GM04503 (cell line): ENCODE data around the gene ILDR1.
"Not testable (repeated sequence)": the region's sequence is repeated elsewhere in the genome, so short reads cannot be mapped to it uniquely, and the experiment has no call there.

Experiments
- DNase-seq: peaks from one replicate; pipeline ENCODE4 v3.0.0-alpha.2; 2012; ENCODE audit warnings: low read depth

ILDR1 gene

DNA sequence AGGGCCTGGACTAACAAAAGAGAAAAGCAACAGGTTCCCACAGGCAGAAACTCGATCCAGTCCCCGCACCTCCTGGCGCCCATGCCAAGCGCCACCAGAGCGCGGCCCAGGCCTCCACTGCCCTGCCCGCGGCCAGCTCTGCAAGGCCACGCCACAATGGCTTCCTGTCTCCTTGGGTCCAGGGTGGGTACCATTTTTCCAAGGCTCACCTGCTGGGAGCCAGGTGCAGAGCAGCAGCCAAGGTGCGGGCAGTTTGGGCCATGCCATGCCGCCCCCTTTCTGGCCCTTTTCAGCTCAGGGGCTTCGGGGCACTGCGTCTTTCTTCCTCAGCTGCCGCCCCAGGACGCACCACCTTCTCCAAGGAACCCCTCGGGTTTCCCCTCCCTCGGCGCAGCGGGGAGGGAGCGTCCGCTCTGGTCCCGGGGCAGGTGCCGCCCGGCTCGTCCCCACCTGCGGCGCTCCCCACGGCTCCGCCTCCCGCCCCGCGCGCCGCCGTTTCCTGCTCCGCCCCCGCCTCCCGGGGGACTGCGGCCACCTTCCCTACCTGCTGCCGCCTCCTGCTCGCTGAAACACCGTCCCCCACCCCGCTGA, at the start of gene ILDR1:
TSS of gene ILDR1 (minus strand) at position 437 of the 591 bp plus-strand sequence. CDS start at position 267, 170 bp downstream.
- no peak for DNase-seq

DNA sequence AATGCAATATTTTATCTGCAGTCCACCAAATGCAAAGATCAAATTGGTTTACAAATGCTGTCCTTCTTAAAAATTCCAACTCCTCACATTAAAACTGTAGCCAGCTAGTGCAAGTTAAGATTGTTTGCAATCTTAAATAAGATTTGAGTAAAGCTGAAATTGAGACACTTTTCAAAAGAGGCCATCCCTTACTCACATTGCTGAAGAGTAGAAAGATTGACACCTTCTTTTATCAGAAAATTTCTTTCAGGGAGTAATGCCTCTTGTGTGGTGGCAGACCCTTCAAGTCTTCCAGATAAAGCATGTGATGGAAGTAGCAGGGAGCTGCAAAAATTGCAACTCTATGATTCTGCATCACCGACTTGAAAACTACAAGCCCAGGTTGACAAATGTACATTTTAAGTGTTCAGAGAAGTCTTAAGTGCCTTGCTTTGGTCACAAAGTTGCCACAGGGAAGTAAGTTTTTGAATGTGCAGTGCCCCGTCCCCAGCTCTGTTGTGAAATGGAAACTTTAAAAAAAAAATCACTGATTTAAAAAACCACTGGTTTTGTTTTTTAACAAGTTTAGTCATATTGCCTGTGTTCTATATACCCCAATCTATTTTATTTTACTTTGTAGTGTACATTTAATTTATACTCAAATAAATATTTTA, 45.7 kb upstream of the ILDR1 start:
- DNase-seq = no peak

- no peak for DNase-seq
Observed at GRCh38 chr3:122067214-122067550, 45.1 kb upstream of the ILDR1 start.

GRCh38 chr3:122066331-122067213, 44.5 kb upstream of the ILDR1 start:
- DNase-seq = no peak

DNA sequence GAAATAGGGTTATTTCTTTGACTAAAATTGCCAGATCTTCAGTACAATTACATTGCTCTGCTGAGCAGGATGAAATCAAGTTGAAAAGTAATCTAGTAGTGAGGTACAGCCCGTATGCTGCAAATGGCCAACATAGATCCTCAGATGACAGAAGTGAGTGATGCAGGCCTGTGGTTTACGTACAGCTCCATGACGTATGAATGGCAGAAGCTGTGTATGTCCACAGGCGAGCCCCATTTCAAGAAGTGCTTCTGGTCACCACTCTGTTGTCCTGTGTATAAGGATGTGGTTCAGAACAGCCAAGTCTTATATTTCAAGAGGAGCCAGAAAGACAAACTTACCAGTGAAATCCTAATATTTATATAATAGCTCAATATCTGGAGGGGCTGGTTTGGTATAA, 42.3 kb upstream of the ILDR1 start:
- no peak for DNase-seq

DNA sequence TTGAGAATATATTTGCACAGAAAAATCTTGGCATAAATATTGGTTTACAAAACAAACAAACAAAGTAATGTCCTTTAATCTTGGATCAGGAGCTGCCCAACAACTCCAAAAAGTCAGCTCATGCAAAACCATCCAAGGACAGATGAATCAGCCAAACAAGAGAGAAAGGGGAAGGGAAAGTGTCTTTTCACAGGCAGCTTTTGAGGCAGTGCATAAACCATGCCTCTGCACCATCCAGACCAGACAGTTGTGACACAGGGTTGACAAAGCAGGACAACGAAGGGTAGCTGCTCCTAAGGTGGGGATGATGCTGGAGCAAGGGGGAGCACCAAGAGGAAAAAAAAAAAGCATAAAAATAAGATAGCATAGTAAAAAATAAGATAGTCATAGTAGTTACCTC, 41.9 kb upstream of the ILDR1 start:
- DNase-seq = no peak

GRCh38 chr3:122060040-122060698, 38.1 kb upstream of the ILDR1 start:
- no peak for DNase-seq

DNA sequence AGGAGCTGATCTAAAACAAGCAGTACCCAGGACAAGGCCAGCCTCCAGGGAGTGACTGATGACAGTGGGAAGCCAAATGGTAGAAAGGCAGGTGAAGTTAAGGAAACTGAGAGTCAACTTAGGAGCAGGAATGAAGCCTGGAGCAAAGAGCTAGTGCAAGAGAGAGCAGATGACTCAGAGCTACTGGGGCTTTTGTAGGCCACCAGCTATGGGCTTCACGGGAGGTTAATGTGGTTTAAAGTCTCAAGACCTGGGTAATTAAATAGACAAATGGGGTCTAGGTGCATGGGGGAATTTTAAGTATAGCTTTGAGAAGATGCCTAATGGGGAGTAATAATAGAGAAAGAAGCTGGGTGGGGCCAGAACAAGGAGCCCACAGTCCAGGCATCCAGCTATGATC, 36.2 kb upstream of the ILDR1 start:
- no peak for DNase-seq

GRCh38 chr3:122057671-122058070, 35.6 kb upstream of the ILDR1 start:
- DNase-seq = no peak

DNA sequence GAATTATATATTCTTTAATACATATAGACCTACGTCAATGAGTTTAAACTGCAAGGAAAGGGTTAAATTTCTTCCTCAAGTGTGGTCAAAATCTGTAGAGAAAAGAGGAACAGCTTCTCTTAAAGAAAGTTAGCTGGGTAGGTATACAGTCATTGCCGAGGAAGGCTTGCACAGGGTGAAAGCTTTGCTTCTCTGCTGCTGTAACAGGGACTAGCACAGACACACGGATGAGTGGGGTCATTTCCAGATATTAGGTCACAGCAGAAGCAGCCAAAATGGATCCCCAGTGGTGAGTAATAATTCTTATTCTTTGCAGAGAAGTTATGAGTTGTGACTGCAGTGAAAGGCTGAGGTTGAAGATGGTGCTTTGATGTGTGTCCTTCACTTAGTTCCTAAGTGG, 33.2 kb upstream of the ILDR1 start, which contains the start of gene CD86:
TSS of gene CD86 (plus strand) at position 148 of the 400 bp plus-strand sequence. CDS start at position 276, 128 bp downstream.
- no peak for DNase-seq

- DNase-seq = no peak
Observed at GRCh38 chr3:122052968-122053367, 30.9 kb upstream of the ILDR1 start.

DNA sequence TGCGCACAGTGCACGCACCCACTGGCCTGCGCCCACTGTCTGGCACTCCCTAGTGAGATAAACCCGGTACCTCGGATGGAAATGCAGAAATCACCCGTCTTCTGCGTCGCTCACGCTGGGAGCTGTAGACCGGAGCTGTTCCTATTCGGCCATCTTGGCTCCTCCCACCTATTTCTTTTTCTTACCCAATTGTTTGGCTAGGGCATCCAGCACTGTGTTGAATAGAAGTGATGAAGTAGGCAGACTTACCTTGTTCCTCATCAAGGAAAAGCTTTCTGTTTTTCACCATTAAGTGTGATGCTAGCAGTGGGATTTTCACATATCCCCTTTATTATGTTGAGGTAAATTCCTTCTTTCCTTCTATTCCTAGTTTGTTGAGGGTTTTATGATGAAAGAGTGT, 25.7 kb upstream of the ILDR1 start:
- DNase-seq = not testable (repeated sequence)

DNA sequence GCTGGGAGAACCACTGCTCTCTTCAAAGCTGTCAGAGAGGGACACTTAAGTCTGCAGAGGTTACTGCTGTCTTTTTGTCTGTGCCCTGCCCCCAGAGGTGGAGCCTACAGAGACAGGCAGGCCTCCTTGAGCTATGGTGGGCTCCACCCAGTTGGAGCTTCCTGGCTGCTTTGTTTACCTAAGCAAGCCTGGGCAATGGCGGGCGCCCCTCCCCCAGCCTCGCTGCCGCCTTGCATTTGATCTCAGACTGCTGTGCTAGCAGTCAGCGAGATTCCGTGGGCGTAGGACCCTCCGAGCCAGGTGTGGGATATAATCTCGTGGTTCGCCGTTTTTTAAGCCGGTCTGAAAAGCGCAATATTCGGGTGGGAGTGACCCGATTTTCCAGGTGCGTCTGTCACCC, 25.2 kb upstream of the ILDR1 start:
- DNase-seq = not testable (repeated sequence)

- DNase-seq = no peak
Observed at GRCh38 chr3:122033023-122033422, 11.0 kb upstream of the ILDR1 start.

- no peak for DNase-seq
Observed at GRCh38 chr3:122032531-122032930, 10.5 kb upstream of the ILDR1 start.

DNA sequence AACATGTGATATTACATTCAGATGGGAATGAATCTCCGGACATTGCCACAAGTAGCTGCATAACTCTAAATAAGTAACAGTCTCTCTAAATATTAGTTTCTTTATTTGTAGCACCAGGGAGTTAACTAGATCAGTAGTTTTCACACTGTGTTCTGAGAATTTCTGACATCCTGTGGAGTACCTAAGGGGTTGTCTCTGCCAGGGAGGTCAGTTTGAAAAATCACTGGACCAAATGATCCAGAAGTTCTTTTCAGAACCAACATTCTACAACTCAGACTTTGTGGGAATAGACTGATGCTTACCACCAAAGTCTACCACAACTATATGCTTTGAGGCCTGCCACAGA, 9.0 kb upstream of the ILDR1 start:
- no peak for DNase-seq

DNA sequence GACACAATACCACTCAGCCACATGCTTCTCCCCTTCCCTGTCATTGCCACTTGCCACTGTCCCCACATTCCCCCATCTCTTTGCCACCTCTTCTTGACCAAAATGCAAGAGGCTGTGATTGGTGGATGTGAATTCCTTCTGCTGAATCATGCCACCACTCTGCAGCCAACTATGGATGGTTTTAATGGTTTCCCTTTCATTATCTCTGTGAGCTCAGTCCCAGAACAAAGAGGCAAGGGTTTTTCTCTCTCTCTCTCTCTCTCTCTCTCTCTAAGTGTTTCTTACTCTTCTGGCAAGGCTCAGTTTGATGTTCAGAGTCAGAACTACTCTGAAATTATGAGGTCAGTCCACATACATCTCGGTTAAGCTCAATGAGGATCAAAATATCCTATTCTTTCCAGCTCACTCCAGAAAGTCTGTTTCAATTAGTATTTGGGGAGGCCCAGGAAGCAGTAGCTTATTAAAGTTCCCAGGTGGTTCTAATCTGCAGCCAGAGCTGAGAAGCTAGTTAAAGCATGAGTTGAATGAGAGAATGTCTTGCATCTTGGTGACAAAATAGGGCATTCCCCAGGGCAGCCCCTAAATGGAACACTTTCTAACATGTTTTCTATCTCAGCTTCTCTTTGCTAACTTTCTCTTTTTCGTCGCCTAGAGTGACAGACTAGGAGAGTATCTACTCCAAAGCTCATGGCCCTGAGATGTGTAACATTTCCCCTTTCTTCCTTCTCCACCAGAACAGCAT, 8.5 kb upstream of the ILDR1 start:
- no peak for DNase-seq

DNA sequence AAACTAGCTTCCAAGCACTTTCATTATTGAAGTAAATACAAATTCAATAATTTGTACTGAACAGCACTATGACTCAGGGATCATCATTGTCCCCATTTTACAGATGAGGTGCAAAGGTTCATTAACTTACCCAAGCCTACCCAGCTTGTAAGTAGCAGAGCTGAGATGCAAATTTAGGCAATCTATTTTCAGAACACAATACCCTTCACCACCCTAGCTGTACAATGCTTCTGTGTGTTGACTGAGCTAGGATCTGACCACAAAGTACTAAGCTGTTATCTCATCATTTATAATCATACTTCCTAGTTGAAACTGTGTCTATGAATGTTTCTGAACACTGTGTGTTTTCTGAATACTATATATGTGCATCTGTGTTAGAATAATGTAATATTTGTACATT, 3.2 kb upstream of the ILDR1 start:
- DNase-seq = no peak

- no peak for DNase-seq
Observed at GRCh38 chr3:122024800-122025199, 2.8 kb upstream of the ILDR1 start.

- DNase-seq = no peak
Observed at GRCh38 chr3:122023335-122023910, 1.4 kb upstream of the ILDR1 start.

GRCh38 chr3:122021037-122021436, 1.0 kb downstream of the ILDR1 start:
- DNase-seq = no peak

- DNase-seq = no peak
Observed at GRCh38 chr3:122019493-122019892, 2.6 kb downstream of the ILDR1 start.
